Endodermal cell (in vitro differentiated cells): ENCODE results near the gene EML1. TPM values are rescaled to one million over a fixed set of nuclear protein-coding genes. Genes with fewer than 3 reads are reported as not detected.

ENCODE experiments used
- DNase-seq: peaks from one replicate; pipeline ENCODE4 v3.0.0-alpha.2; 2017
- H3K27ac ChIP-seq: 2 replicates; pipeline ENCODE4 v1.5.1; 2013; ENCODE audit warnings: mild to moderate bottlenecking, low read depth, low read length, moderate library complexity
- H3K27me3 ChIP-seq: 2 replicates; pipeline ENCODE4 v1.6.1; 2013; ENCODE audit warnings: mild to moderate bottlenecking, low read length, moderate library complexity; ENCODE audit not compliant: insufficient read depth, control insufficient read depth, poor library complexity, severe bottlenecking
- H3K36me3 ChIP-seq: 2 replicates; pipeline ENCODE4 v1.7.0; 2013; ENCODE audit warnings: mild to moderate bottlenecking, low read length, moderate library complexity; ENCODE audit not compliant: control insufficient read depth, insufficient read depth
- H3K4me1 ChIP-seq: one replicate; pipeline ENCODE4 v1.7.0; 2013; ENCODE audit warnings: low read length; ENCODE audit not compliant: control insufficient read depth, insufficient read depth
- H3K4me3 ChIP-seq: 2 replicates; pipeline ENCODE4 v1.5.1; 2013; ENCODE audit warnings: mild to moderate bottlenecking, low read length, moderate library complexity
- H3K9ac ChIP-seq: 2 replicates; pipeline ENCODE4 v1.6.1; 2013; ENCODE audit warnings: mild to moderate bottlenecking, low read length, moderate library complexity; ENCODE audit not compliant: poor library complexity, severe bottlenecking; ENCODE audit errors: extremely low read depth
- H3K9me3 ChIP-seq: 2 replicates; pipeline ENCODE4 v1.6.1; 2013; ENCODE audit warnings: mild to moderate bottlenecking, low read length, moderate library complexity; ENCODE audit not compliant: control insufficient read depth
- H3K27ac Mint-ChIP-seq: 2 replicates; pipeline ENCODE4 v1.8.0; 2020; ENCODE audit warnings: mixed read lengths
- H3K27me3 Mint-ChIP-seq: 2 replicates; pipeline ENCODE4 v1.8.0; 2021; ENCODE audit warnings: mild to moderate bottlenecking, mixed read lengths; ENCODE audit not compliant: insufficient read depth
- H3K36me3 Mint-ChIP-seq: 2 replicates; pipeline ENCODE4 v1.8.0; 2020; ENCODE audit warnings: low read depth, mixed read lengths
- H3K4me1 Mint-ChIP-seq: 2 replicates; pipeline ENCODE4 v1.8.0; 2020; ENCODE audit warnings: mixed read lengths
- H3K4me3 Mint-ChIP-seq: 2 replicates; pipeline ENCODE4 v1.8.0; 2020; ENCODE audit warnings: mild to moderate bottlenecking, moderate library complexity, mixed read lengths
- H3K9me3 Mint-ChIP-seq: 2 replicates; pipeline ENCODE4 v1.8.0; 2020; ENCODE audit warnings: mild to moderate bottlenecking, mixed read lengths
- WGBS, 2 experiments: methylation state at CpG; one replicate each; pipeline versions ENCODE4 v1.1.5 to v1.1.7; 2013; ENCODE audit warnings: missing lambda C conversion rate in 2 of 2, mixed read lengths in 1 of 2; ENCODE audit not compliant: insufficient coverage in 1 of 2, insufficient read length in 1 of 2; 5-methylcytosine and 5-hydroxymethylcytosine counted together
- total RNA-seq, 2 donors: library from RNA; stranded (reverse); fragmentation: NEBNext Ultra II Directional in 1 of 2; extraction: Animal tissue kit (Norgen Biotek cat#: 25700) in 1 of 2; gene quantifications; 2 replicates in 1 of 2; 3 replicates in 1 of 2; pipeline ENCODE4 v1.2.1, GENCODE V29; 2021
- TF ChIP-seq, protein P1 (sequence below): fragments of 200-600 bp; sonication (generic); conservative IDR thresholded peaks from 2 replicates; pipeline ENCODE4 v1.5.0; 2021; ENCODE audit warnings: antibody characterized with exemption, mild to moderate bottlenecking

EML1 gene
- total RNA-seq, 2 donors from 2014 or later: 25.0 to 31.4 TPM

DNA sequence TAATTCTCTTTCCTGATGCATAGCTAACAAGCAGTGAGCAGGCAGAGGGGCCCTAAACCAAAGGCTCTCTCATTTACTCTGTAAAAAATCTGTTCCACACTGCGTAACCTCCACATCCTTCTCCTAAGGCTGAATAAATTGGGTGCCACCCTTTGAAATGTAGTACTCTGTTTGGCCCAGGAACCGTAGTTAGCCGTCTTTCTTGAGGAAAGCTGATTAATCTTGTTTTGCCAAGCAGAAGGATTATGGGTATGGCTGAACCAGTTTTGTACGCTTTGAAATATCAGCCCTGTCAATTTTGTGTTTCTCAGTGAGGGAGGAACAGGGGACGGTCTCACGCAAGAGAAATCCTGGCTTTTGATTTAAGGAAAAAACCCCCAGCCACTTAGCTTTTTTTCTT, 19.7 kb downstream of the EML1 start:
- no peak for DNase-seq
- no peaks in the 10 kb centered on the region for H3K27me3 ChIP-seq
- H3K36me3 Mint-ChIP-seq: no peaks in the 10 kb centered on the region
- no peaks in the 10 kb centered on the region for H3K9me3 Mint-ChIP-seq
- no peak overlapping the region for H3K27ac ChIP-seq
- no peak overlapping the region for H3K27ac Mint-ChIP-seq
- no peaks in the 10 kb centered on the region for H3K9me3 ChIP-seq
- H3K36me3 ChIP-seq: no peaks in the 10 kb centered on the region
- no peak overlapping the region for H3K4me3 ChIP-seq
- H3K4me3 Mint-ChIP-seq: no peak overlapping the region
- no peaks in the 10 kb centered on the region for H3K4me1 ChIP-seq
- peaks cover 13% of the 10 kb centered on the region for H3K4me1 Mint-ChIP-seq
- TF ChIP-seq, protein P1, sequence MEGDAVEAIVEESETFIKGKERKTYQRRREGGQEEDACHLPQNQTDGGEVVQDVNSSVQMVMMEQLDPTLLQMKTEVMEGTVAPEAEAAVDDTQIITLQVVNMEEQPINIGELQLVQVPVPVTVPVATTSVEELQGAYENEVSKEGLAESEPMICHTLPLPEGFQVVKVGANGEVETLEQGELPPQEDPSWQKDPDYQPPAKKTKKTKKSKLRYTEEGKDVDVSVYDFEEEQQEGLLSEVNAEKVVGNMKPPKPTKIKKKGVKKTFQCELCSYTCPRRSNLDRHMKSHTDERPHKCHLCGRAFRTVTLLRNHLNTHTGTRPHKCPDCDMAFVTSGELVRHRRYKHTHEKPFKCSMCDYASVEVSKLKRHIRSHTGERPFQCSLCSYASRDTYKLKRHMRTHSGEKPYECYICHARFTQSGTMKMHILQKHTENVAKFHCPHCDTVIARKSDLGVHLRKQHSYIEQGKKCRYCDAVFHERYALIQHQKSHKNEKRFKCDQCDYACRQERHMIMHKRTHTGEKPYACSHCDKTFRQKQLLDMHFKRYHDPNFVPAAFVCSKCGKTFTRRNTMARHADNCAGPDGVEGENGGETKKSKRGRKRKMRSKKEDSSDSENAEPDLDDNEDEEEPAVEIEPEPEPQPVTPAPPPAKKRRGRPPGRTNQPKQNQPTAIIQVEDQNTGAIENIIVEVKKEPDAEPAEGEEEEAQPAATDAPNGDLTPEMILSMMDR: no peak
- no peaks in the 10 kb centered on the region for H3K27me3 Mint-ChIP-seq
- H3K9ac ChIP-seq: no peak overlapping the region
- 89 to 96% methylated on average over 4 to 6 of the region's 6 CpGs for WGBS, 2 experiments

DNA sequence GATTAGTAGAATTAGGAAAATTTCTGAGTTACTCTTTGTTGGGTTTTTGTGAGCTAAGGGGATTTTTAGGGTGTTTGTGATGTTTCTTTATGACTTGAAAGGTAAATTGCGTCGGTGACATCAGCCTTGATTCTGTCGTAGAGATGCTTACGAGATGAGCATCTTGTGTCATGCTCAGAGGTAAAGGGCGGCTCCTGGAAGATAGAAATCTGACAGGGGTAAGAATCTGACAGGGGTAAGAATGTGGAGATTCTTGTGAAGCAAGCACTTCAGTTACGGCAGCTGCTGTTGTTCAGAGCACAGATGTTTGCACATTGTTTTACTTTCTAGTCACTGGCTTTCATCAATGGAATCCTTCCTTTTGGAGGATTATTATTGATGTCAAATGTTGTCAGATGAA, 22.5 kb downstream of the EML1 start:
- Histone ChIP-seq H3K4me1 (no peaks in the 10 kb centered on the region), H3K9me3 (no peaks in the 10 kb centered on the region), H3K36me3 (no peaks in the 10 kb centered on the region), H3K27ac (no peak overlapping the region), H3K9ac (no peak overlapping the region), H3K27me3 (no peaks in the 10 kb centered on the region), H3K4me3 (no peak overlapping the region)
- DNase-seq: no peak
- TF ChIP-seq, protein P1: no peak
- H3K4me1 Mint-ChIP-seq: peaks cover 10% of the 10 kb centered on the region
- H3K27me3 Mint-ChIP-seq: peaks cover 5% of the 10 kb centered on the region
- H3K4me3 Mint-ChIP-seq: no peak overlapping the region
- no peaks in the 10 kb centered on the region for H3K36me3 Mint-ChIP-seq
- H3K27ac Mint-ChIP-seq: no peak overlapping the region
- no peaks in the 10 kb centered on the region for H3K9me3 Mint-ChIP-seq
- 84 to 88% methylated on average over 6 of the region's 6 CpGs for WGBS, 2 experiments

DNA sequence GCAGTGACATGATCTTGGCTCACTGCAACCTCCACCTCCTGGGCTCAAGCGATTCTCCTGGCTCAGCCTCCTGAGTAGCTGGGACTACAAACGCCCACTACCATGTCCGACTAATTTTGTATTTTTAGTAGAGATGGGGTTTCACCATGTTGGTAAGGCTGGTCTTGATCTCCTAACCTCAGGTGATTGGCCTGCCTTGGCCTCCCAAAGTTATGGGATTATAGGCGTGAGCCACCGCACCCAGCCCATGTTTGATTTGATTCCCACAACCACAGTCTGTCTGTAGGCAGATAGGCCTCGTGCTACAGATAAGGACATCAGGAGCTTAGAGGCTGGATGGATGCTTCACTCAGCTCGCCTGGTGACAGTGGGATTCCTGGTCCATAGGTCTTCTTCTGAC, 23.0 kb downstream of the EML1 start:
- WGBS, 2 experiments: 85 to 89% methylated on average over 5 to 7 of the region's 7 CpGs
- Histone ChIP-seq H3K4me3 (no peak overlapping the region), H3K4me1 (no peaks in the 10 kb centered on the region), H3K36me3 (no peaks in the 10 kb centered on the region), H3K9ac (no peak overlapping the region), H3K9me3 (no peaks in the 10 kb centered on the region), H3K27me3 (no peaks in the 10 kb centered on the region), H3K27ac (no peak overlapping the region)
- TF ChIP-seq, protein P1: no peak
- no peaks in the 10 kb centered on the region for H3K36me3 Mint-ChIP-seq
- no peak overlapping the region for H3K27ac Mint-ChIP-seq
- H3K27me3 Mint-ChIP-seq: peaks cover 5% of the 10 kb centered on the region
- DNase-seq: no peak
- H3K9me3 Mint-ChIP-seq: no peaks in the 10 kb centered on the region
- no peak overlapping the region for H3K4me3 Mint-ChIP-seq
- peaks cover 10% of the 10 kb centered on the region for H3K4me1 Mint-ChIP-seq
